Activated CD4-positive, alpha-beta T cell treated with anti-CD3 and anti-CD28 coated beads, Interleukin-10, Interleukin-2, amounts not matched to agents 100 ng/mL and 50 ng/mL, durations not matched to agents 16 hours and 8 hours (primary cell): Measurements from ENCODE around the gene PCSK2.

Experiments
- DNase-seq: peaks from one replicate; pipeline ENCODE4 v3.0.0-alpha.2; 2020

Gene PCSK2

DNA sequence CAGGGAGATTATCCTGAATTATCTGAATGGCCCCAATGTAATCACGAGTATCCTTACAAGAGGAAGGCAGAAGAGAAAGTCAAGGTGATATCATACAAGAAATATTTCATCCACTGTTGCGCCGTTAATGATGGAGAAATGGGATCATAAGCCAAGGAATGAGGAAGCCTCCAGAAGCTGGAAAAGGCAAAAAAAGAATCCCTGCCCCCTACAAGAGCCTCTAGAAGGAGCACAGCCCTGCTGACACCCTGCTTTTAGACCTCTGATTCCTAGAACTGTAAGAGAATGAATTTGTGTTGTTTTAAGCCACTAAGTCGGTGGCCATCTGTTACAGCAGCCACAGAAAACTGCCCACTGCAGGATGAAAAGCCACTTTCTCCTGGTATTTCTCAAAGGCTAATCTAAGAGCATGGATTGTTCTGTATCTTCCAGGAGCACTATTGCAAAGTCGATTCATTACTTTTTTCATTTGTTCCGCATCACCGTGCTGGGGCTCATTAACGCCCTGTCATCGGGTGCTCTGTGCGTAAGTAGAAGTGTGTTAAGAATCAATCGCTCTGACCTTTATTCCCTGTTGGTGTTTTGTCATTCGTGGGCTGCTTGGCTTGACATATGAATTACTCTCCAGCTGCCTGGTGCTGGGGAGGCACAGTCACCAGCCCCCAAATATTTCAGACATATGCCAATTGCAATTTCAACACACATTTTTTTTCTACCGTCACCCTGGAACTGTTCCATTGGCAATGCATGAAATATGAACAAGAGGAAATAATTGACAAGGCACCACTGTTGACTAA lies 117.0 kb downstream of the PCSK2 start:
- DNase-seq, result no peak

DNA sequence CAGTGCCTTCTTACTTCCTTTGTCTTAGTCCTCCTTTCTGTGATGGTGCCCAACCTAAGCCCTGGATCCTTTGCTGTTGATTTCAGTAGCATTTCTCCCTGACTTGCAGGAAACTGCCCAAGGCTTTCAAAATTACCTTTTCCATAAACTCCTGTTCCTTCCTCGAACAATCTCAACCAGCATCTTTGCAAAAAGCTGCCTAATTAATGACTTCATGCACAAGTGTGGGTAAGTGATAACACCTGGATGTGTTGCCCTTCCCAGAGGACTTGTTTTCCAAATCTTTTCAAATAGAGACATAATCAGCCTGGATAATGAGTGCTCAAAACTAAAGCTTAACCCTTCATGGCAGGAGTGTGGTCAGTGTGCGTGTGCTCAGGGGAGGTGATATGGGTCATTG lies 118.0 kb downstream of the PCSK2 start:
- no peak for DNase-seq

DNA sequence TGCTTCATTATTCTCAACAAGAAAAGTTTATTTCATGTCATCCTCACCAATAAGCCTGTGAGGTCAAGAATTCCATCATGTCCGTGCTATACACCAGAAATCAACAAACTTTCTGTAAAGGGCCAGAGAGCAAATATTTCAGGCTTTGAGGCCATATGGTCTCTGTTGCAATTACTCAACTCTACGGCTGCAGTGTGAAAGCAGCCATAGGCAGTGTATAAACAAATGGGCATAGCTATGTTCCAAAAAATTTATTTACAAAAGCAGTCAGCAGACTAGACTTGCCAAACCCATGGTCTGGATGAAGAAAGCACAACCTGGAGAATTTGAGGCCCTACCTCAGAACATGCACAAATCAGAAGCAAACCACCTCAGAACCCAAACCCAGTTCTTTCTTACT lies 118.5 kb downstream of the PCSK2 start:
- DNase-seq, result no peak

DNA sequence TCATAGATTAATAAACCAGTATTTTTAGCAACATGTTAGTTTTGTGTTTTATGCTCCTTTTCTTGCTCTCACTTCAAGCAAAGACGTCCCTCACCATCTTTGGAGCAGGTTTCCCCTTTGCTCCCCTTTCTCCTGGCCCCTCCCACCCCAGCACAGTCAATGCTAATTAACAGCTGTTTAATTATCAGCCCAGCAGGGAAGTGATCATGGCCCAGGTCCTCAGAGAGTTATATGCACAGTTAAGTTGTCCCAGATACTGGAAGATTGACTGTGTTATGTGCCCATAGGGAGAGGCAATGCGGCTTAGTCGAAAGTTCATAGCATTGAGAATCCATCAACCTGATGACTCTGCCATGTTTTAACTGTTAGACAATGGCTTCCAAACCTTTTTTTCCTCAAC lies 123.5 kb downstream of the PCSK2 start:
- DNase-seq, result no peak

DNA sequence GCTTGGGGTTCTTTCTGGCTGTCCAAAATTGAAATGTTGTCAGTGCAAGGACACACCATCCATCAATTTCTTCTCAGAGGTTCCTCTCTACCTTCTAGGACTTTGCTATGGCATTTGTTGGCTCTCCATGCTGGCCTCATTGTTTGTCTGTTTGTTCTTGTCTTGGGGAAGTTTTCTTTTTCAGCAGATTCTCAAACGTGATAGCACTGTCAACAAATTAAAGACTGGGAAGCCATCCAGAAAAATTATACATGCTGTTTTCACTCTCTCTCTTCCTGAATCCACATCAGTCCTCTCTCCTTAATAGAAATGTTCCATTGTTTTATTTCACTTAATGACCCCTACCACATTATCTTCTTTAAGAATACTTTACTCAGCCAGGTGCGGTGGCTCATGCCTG lies 130.4 kb downstream of the PCSK2 start:
- no peak for DNase-seq

DNA sequence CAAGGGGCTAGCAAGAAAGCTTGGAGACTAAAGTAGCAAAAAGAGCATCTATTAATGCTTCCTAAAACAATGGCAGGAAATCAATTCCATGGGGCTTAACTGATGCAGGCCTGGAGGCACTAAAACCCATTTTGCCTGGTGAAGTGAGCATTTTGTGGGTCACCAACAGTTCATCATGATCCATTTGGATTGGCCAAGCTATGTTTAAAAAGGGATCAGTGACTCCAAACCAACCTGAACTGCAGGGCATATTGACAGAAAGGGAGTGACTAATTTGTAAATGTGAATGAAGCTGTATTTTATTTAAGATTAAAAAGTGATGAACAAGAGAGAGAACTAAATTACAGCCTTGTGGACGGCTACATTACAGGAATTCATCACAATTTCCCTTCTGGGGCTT lies 132.0 kb downstream of the PCSK2 start:
- no peak for DNase-seq

DNA sequence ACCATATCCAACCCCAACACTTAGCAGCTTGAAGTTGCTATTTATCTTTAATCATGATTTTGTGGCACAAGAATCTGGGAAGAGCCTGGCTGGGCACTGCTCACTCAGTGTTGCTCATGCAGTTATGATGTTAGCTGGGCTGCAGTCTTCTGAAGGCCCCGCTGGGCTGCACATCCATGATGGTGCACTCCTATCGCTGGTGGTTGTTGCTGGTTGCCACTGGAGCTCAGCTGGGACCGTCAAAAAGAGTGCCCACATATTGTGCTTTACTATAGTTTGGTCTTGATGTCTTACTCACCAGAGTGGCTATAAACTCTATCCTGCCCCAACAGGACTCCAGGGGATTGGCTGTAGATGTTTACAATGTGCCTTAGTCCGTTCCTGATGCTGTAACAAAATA lies 137.8 kb downstream of the PCSK2 start:
- DNase-seq, result no peak

DNA sequence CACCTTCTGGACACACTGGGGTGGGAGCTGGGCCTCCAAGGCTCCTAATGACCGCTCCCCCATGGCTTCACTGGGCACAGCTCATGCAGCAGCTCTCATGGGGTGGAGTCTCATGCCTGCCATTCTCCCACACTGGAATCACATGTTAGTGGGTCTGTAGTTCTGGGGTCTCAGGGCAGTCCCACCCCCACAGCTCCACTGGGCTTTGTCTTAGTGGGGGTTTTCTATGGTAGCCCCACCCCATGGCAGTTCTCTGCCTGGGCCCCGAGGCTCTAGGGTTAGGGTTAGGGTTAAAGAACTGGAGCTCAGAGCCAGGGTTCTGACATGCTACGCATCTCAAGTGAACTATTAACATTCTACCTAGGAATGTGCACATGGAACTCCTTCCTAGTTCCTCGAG lies 139.0 kb downstream of the PCSK2 start:
- no peak for DNase-seq

DNA sequence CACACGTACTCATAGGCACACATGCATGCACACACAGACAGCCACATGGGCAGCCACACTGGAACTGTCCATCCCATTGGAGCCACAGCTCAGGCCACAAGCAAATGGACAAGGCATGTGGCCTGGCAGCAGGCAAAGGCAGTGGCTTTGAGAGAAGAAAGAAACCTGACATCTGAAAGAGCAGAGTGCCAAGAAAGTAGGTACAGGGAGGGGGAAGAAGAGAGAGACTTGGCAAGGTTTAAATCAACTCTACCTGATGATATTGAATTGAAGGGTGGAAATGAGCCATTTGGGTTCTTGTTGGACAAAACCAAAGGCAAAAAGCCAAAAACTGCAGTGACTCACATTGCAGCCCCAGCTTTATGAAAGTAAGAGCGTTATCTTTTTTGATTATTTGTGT lies 142.7 kb downstream of the PCSK2 start:
- DNase-seq, result no peak

DNA sequence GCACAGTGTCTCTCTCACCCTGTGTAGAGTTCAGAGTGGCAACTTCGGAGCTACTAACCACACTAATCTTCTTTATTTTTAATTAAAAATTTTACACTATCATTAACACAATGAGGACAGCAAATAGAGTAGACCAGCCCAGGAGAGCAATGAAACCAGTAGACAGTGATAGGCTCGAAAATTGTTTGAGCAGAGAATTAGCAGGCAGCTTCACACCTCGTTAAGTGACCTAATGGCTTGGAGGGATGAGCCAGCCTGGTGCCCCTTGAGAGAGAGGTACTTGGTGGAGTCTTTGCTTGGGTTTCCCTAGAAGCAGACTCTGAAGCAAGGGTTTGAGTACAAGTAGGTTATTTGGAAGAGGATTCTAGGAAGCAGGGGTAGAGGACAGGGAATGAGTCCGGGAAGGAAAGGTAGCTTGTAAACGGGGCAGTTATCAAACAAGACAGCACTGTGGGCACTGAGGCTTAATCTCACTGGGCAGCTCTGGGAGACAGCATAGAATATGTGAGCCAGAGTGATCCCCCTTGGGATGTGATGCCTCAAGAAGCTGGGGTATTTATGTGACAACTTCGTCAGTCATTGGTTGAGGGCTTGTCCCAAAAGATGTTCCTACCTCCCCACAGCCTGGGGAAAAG lies 146.1 kb downstream of the PCSK2 start:
- no peak for DNase-seq

DNA sequence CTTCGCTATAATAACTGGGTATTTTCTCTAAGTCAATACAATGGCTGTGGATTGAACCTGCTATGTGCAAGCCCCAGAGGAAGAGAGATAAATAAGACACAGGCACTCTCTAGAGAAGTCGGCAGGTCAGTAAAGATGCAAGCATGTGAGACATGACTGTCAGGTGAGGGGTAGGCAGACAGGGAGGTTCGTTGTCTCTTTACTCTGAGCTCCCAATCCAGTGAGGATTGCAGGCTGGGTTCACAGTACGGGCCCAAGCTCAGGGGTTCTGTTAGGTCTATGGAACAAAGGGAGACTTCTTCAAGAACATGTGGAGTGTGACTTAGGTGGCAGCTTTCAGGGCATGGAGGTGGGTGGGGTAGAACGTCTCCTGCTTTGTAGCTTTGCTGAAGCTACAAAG lies 147.2 kb downstream of the PCSK2 start:
- no peak for DNase-seq

DNA sequence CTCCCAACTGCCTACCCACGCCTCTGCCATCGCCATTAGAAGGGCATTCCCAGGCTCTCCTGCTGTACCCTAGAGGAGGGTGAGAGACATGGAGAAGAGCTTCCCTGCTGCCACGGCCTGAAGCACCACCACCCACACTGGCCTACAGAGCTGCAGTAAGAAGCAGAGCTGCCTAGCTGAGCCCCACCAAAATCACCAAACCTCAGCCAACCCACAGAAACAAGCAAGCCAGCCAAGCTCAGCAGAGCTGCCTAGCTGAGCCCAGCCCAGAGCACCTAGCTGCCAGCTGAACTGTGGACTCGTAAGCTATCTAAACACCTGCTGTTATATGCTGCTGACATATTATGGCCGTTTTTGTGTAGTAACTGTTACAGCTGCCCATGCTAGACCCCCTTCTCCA lies 149.2 kb downstream of the PCSK2 start:
- no peak for DNase-seq

DNA sequence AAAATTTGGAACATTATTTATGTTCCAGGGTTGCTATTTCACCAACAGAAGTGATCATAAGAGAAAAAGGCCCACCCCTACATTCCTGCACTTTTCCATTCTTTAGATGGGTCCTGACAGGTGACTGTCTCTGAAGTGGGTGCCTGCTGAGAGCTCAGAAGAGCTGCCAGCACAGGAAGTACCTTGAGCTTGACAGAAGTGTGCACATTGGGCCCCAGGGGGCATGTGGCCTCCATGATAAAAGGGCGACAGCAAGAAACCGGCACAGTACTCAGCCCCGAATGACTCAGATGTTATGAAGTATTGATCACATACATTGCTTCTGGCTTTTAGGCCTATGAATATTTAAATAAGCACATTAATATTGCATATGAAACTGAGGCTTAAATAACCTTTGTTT lies 150.4 kb downstream of the PCSK2 start:
- DNase-seq, result no peak

DNA sequence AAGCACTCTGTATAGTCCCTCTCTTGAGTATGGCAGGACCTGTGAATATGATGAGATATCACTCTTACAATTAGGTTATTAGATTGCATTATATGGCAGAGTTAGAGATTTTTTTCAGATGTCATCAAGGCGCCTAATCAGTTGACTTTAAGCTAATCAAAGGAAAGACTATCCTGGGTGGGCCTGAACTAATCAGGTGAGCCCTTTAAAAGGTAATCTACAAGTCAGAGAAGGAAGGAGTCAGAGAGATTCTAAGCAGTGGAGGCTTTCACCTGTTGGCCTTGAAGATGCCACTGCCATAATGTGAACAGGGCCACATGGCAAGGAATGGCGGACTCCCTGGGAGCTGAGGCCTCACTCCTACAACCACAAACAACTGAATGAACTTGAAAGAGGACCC lies 152.8 kb downstream of the PCSK2 start:
- no peak for DNase-seq

DNA sequence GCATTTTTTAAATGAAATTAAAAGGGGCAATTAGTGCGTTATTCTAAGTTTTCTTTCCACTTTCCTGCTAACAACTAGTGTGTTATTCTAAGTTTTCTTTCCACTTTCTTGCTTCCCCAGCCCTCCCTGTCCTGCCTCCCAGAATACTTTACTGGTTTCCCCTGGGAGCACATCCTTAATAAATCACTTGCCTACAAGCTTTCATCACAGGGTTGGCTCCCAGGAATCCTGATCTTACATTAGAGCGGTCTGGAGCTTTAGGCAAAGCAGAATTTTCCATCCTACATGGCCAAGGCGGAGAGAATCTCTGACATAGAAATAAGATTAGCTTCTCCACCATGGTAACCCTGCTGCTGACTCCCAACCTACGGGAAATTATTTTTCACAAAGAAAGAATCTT lies 154.0 kb downstream of the PCSK2 start:
- DNase-seq, result no peak

DNA sequence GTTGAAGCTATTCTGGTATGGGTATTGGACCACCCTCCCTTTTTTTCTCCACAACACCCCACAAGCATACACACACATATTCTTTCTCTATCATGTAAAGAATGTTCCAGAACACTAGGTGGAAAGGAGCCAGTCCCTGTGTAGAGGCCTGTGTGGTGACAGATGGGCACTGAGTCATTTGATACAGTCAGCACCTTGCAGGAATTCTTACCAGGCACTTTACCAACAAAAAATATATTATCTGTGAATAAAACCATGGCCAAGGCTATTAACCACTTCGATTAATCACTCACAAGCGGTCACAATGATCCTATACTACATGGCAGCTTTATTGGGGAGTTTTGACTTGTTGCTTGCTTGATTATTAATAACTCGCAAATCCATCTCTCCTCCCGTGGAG lies 154.9 kb downstream of the PCSK2 start:
- no peak for DNase-seq

DNA sequence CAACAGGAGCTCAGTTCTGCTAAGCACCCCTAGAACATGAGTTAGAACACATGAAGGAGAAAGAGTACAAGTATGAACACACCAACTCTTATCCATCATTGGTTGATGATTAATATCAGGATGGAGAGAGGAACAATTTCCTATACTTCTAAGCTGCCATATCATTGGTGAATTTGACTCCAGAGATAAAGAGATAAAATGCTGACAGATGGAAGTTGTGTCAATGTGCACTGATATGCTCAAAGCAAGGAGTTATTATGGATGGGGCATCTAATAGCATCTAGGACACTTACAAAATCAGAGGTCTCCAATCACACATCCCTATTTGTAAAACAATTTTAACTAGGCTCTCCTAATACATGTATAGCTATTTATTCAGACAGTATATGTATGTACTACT lies 159.0 kb downstream of the PCSK2 start:
- DNase-seq, result no peak

DNA sequence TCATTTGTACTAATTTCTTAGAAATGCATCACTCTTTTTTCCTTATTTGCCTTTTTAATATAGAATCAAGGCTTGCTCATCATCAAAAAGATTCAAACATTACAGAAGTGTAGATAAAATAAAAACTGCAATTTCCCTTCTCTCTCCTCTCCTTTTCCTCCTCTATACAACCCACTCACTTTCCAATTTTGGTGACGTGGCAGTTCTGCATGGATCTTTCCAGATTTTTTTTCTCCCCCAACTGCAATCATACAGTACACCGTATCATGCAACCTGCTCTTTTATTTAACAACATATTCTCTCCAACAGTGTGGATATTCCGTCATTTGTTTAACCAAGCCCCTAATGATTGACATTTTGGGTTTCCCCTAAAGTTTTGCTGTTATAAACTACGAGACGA lies 163.8 kb downstream of the PCSK2 start:
- no peak for DNase-seq

DNA sequence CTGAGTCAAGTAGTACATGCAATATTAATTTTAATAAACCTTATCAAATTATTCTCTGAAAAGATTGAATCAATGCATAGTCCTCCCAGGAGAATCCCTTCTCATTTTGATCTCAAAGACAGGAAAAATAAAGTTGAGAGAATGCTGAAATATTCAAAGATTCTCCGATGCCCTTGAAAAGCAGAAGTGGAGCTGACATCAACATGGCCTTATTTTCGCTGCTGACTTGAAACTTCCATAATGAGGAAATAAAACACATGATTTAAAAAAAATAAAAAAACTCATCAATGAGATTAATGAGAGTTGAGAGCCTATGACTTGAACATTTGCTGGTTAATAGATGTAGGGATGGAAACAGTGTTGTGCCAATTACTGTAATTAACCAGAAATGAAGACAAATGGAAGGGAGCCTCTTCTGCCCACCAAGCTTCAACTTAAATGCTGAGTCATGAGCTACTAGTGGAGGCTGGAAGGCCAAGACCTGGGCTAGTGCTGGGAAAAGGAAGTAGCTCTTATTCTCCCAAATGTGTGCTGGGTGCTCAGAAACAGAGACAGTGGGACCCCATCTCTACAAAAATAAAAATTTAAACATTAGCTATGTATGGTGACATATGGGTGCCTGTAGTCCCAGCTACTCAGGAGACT lies 164.4 kb downstream of the PCSK2 start:
- no peak for DNase-seq

DNA sequence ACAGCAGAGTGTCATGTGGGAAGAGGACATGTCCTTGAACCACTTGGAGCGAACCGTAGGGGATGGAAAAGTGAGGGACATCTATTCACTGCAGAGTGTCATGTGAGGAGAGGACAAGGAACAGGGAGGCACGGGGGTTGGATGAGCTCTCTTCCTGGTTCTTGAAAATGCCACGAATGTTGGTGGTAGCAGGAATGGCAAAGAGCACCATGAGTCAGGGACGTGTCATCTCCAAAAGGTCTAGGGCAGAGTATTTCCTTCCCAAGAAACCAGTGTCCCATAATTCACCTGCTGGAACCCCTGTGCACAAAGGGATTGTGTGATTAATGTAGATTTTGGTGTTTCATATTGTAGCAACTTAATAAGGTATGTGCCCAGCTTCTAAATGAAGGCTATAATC lies 167.6 kb downstream of the PCSK2 start:
- no peak for DNase-seq

DNA sequence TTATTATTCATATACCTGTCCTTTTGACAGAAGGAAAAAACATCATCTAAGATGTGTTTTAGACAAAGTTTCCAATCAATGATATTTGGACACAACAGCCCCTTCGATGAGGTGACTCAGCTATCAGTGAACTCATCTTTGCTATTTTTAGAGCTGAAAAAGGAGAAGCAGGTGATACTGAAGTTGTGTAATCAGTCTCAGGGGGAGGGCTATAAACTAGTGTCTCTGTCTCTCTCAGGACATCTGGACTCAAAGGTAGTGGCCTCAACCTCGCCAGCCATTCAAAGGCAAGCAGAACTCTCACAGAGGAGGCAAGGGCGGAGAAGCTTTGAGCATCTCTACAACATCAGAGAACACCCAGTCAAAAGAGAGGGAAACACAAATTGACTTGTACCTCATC lies 168.9 kb downstream of the PCSK2 start:
- no peak for DNase-seq

DNA sequence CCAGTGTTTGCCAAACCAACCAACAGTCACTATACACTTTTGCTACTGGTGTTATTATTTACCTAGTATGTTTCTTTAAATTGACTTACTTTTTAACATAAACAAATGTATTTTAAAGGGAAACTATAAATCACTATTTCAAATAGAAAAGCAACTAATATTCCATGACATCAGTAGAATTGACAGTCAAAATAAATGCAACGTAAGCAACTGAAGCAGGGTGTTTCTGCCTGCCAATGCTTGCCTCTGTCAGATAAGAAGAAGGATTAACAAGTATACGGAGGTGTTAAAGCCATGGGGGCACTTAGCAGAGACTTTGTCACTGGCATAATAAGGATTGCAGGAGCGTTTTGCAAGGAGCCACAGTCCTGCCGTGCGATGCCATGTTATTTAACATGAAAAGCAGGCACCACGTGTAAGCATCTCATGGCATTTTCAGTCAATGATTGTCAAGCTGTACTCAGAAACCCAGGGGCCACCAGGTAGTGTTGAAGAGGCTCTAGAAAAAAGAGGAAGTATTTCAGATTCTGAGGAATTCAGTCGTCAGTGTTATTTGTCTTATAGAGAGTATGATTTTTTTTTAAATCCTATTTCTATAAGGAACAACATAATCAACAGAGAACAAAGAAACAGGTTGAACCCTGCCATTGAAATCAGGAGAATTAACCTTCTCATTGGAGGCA lies 172.6 kb downstream of the PCSK2 start:
- DNase-seq, result no peak

DNA sequence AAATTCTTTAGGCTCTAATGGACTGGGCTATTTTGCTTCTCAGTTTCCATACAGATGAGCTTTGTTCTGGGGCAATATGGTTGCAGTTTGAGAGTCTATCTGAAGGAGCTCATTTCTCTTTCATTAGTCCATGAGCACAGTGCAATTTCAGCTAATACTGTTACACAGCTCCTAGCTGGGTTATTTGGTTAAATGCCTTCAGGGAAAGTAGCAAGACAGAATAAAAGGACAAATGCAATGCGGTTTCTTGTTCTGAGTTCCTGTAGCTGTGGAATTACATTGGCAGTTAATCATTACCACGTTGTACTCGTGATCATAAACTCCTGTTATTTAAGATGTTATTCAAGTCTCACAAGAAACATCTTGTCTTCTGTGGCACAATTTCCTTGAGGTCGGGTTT lies 176.6 kb downstream of the PCSK2 start:
- no peak for DNase-seq

DNA sequence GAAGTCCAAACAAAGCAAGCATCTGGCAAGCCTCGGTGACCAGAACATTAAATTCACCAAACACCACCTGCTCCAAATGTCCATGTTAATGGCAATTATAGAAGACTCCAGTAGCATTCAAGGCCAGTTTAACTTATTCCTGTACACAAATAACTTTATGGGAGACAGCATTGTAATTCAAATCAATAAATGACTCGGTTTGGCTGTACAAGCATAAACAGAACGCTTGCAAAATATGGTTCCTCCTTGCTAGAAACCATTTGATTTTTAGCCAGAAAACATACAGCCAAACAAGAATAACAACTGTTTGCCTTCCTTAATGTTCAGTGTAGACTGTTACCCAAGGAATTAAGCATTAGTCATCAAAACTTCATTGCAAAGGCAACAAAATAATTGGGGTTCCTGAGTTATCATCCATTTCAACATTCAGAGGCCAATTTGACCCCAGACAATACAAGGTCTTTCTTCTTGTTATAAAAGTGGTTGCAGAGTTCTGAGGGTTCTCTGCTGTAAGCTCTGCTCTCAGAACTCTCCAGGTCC lies 179.3 kb downstream of the PCSK2 start:
- DNase-seq, result no peak
